Nucleus accumbens (tissue), 56 donors: ENCODE results near the gene IFI35.
"Not testable (repeated sequence)": the region's sequence is repeated elsewhere in the genome, so short reads cannot be mapped to it uniquely, and the experiment has no call there.

Experiments
- DNase-seq, 56 donors: peaks; one replicate each; lab custom pipeline; 2025; lab: John Stamatoyannopoulos, UW

The IFI35 gene

DNA sequence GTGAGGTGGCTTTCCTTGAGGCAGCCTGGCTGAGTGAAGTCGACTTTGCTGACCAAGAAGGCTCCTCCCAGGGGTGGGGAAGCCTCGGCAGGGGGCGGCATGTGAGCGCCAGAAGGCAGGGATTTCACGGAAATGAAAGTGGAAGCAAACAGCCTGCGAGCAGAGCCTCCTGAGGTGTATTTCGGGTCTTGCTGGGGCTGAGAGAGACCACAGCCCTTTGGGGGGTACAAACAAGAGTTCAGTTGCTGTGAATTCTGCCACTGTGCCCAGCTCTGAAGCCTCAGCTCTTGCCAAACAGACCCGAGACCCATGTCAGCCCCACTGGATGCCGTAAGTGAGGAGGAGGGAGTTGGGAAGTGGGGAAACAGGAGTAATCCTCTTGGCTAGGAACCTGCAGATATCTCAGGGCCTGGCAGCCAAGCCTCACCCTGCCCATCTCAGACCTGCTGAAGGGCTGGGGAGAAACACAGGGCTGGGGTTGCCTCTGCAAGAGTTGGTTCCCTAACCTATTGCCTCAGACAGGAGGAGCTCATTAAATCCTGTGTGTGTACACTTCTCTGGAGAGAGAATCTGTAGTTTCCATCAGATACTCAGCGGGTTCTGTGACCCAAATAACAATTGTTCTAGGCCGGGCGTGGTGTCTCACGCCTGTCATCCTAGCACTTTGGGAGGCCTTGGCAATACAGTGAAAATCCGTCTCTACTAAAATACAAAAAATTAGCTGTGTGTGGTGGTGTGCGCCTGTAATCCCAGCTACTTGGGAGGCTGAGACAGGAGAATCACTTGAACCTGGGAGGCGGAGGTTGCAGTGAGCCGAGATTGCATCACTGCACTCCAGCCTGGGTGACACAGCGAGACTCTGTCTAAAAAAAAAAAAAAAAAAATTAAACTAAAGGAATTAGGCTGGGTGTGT lies at the start of gene IFI35:
TSS of gene IFI35 (plus strand) at position 146 of the 913 bp plus-strand sequence. CDS start at position 310, 164 bp downstream.
- DNase-seq = peak in 48 of 56 donors; percentile 19 to 83 (median 56)

GRCh38 chr17:42964161-42964932 lies 42.2 kb upstream of the IFI35 start, which contains the start of gene AARSD1:
AARSD1 (minus strand) TSS chr17:42964454; CDS start chr17:42964440, 14 bp downstream.
- peak; percentile 37 to 93 (median 82) for DNase-seq

GRCh38 chr17:42967925-42968324 lies 38.7 kb upstream of the IFI35 start:
- DNase-seq = no peak

GRCh38 chr17:42969001-42969581 lies 37.5 kb upstream of the IFI35 start:
- peak in 3 of 56 donors; percentile 7 to 22 (median 12) for DNase-seq

DNA sequence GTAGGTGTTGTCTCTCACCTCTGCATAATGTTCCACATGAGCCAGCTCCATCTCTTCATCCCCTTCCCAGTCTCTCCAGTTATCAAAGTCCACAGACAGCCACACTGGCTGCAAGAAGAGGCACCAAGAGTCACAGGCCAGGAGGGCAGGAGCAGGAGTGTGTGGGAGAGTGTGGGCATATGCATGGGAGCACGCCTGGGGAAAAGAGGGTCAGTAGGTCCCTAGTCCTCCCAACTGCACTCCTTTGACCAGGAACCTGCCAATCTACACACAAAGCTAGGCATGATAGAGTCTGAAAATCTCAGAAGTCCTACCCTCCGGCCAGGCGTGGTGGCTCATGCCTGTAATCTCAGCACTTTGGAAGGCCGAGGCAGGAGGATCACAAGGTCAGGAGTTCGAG lies 35.0 kb upstream of the IFI35 start:
- no peak for DNase-seq

DNA sequence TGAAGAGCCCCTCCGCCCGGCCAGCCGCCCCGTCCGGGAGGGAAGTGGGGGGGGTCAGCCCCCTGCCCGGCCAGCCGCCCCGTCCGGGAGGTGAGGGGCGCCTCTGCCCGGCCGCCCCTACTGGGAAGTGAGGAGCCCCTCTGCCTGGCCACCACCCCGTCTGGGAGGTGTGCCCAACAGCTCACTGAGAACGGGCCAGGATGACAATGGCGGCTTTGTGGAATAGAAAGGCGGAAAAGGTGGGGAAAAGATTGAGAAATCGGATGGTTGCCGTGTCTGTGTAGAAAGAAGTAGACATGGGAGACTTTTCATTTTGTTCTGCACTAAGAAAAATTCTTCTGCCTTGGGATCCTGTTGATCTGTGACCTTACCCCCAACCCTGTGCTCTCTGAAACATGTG lies 33.3 kb upstream of the IFI35 start:
- DNase-seq = not testable (repeated sequence)

DNA sequence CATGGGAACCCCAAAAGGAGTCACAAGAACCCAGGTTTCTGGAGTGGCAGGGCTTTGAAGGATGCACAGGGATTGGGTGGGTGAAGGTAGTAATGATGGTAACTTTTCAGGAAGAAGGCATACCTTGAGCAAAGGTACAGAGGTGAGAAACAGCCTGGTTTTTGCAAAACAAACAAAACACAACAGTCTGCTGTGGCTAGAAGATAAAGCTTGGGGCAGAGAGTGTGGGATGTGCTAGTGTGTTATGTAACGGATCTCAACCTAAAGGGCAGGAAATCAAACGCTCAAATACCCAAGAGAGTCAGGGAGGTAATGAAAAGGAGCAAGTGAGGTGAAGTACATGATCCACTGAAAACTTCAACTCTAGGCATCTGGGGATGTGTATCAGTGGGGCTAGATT lies 31.3 kb upstream of the IFI35 start:
- DNase-seq = no peak

DNA sequence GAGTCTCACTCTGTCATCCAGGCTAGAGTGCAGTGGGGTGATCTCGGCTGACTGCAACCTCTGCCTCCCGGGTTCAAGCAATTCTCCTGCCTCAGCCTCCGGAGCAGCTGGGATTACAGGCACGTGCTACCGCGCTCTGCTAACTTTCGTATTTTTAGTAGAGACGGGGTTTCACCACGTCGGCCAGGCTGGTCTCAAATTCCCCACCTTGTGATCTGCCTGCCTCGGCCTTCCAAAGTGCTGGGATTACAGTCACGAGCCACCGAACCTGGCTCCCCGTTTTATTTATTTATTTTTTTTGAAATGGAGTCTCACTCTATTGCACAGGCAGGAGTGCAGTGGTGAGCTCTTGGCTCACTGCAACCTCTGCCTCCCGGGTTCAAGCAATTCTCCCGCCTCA lies 30.9 kb upstream of the IFI35 start:
- DNase-seq = not testable (repeated sequence)

DNA sequence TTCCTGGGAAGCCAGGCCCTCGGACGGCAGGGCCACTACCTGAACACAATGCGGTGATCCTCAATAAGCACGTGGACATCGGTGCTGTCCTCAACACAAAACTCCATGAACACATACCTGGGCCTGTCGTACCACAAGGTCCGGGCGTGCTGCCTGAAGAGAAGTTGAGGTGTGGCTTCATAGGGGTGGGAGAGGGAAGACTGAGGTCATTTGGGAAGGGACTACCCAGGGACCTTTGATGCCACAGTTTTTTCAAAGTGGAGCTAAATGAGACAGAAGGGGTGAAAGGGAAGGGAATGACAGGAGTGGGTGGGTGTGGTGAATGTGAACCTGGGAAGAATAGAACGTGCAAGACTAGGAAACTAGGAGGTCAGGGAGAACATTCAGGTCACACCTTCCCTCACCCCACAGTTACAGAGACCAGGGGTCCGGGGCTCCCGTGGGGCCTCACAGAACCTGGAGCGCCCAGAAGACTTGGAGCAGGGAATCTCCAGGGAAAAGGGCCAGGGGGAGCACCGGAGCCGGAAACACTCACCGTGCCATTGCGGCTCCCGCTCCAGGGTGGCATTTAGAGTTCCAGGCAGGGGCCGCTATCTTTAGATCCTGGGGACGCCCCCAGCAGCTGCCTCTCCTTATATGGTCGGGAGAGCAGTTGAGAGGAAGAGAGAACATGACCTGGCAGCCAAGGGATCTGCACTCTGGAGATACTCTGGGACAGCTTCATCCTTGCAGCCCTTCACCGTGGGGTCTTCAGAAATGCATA lies 26.9 kb upstream of the IFI35 start, which contains the start of gene PTGES3L:
TSS of gene PTGES3L (minus strand) at position 570 of the 763 bp plus-strand sequence. CDS start at position 543, 27 bp downstream.
- DNase-seq = peak in 40 of 56 donors; percentile 3 to 77 (median 42)

- peak in 55 of 56 donors; percentile 31 to 94 (median 75) for DNase-seq
These were observed 26.3 kb upstream of the IFI35 start, which contains the start of gene RUNDC1 for GRCh38 chr17:42980274-42980765. RUNDC1 (plus strand) TSS chr17:42980565; CDS start chr17:42980577, 12 bp downstream.

DNA sequence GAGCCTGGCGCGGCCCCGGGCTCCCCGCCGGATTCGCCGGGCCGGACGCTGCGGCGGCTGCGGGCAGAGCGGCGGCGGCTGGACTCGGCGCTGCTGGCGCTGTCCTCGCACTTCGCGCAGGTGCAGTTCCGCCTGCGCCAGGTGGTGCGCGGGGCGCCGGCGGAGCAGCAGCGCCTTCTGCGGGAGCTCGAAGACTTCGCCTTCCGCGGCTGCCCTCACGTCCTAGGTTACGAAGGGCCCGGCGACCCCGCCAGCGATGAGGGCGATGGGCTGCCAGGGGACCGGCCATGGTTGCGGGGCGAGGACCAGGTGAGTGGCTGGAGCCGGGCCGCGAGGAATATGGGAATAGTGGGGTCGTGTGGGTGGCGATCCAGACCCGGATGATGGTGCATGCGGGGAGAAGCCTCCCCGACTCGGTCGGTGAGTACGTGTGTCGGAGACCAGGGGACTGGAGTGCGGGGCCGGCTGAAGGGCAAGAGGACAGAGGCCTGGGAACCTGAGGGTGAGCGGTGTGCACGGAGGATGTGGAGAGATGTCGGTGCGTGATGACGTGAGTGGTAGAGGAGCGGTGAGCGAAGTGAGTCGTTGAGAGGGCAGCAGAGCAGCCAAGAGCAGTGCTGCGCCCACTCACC lies 25.7 kb upstream of the IFI35 start:
- peak in 42 of 56 donors; percentile 3 to 69 (median 38) for DNase-seq

DNA sequence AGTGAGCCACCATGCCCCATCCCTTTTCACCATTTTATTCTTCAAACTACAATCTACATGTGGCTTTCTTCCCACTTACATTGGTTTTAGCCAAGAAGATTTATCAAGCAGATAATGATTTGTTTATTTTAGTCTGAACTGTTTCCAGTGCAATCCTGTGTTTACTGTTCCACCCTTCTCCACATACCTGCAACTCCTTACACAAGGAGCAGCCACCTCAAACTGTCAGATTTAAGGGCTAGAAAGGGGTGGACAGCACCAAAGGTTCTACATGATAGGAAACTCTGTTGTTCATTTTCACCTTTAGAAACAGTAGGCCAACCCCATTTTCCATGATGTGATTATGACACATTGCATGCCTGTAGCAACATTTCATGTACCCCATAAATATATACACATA lies 24.3 kb upstream of the IFI35 start:
- DNase-seq = no peak

GRCh38 chr17:42985225-42985624 lies 21.4 kb upstream of the IFI35 start:
- DNase-seq = no peak

DNA sequence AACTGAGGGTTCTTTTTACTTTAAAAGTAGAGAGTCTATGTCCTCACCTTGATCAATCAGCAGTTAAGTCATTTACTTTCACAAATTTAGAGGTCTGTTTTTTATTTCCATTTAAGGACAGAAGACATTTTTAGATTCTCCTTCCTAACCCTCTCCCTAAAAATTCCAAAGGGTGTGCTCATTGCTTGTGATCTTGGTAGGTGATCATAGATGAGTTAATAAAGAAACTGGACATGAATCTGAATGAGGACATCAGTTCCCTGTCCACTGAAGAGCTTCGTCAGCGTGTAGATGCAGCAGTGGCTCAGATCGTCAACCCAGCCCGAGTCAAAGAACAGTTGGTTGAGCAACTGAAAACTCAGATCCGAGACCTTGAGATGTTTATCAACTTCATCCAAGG lies 17.4 kb upstream of the IFI35 start:
- no peak for DNase-seq

GRCh38 chr17:42989726-42990652 lies 16.6 kb upstream of the IFI35 start:
- no peak for DNase-seq

GRCh38 chr17:42991471-42991870 lies 15.1 kb upstream of the IFI35 start:
- DNase-seq = no peak

GRCh38 chr17:42992872-42993271 lies 13.7 kb upstream of the IFI35 start:
- no peak for DNase-seq

DNA sequence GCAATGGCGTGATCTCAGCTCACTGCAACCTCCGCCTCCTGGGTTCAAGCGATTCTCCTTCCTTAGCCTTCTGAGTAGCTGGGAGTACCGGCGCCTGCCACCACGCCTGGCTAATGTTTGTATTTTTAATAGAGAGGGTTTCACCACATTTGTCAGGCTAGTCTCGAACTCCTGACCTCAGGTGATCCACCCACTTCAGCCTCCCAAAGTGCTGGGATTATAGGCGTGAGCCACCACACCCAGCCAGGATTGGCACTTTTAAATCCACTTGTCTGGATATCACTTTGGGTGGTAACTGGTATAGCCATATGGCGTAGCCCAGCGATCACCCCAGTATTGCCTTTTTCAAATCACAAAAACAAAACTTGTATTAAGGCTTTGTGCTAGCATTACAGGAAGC lies 12.7 kb upstream of the IFI35 start:
- DNase-seq = not testable (repeated sequence)
